Measurements from ENCODE around the gene CFAP54.

Gene CFAP54

DNA sequence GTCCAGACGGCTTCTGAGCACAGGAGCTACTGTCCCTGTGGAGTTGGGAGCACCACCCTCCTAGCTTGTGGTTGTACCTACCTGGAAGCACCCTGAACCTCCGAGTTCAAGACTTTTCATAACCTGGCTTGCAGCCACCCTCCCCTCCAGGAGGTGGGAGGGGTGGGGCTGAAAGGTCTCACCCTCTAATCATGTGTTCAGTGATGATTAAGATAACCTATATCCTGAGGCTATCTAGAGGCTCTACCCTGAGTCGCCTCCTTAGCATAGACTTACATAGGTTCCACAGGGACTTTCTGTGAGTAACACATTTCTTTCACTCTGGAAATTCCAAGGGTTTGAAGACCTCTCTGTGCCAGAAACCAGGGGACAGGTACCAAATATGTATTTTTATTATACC, 146.5 kb downstream of the CFAP54 start (continued):
- TF ChIP-seq, protein P1, sequence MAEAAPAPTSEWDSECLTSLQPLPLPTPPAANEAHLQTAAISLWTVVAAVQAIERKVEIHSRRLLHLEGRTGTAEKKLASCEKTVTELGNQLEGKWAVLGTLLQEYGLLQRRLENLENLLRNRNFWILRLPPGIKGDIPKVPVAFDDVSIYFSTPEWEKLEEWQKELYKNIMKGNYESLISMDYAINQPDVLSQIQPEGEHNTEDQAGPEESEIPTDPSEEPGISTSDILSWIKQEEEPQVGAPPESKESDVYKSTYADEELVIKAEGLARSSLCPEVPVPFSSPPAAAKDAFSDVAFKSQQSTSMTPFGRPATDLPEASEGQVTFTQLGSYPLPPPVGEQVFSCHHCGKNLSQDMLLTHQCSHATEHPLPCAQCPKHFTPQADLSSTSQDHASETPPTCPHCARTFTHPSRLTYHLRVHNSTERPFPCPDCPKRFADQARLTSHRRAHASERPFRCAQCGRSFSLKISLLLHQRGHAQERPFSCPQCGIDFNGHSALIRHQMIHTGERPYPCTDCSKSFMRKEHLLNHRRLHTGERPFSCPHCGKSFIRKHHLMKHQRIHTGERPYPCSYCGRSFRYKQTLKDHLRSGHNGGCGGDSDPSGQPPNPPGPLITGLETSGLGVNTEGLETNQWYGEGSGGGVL (tag by site-specific recombination; IDR thresholded peaks at IDR 0.05) = no peak
- TF ChIP-seq ZNF302 (tag by site-specific recombination; IDR thresholded peaks at IDR 0.05; ENCODE audit: low read depth) = no peak

DNA sequence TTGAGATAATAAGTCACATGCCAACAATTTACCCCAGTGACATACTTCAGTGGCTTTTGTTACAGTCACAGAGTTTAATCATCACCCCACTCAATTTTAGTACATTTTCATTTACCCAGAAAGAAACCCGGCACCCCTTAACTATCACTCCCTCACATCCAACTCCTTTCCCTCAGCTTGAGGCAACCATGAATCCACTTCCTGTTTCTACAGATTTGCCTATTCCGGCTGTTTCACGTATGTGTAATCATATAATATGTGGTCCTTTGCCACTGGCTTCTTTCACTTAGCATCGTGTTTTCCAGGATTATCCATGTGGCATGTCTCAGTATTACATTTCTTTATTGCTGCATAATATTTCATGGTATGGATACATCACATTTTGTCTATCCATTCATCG, 147.5 kb downstream of the CFAP54 start:
- TF ChIP-seq ZNF529 (tag by site-specific recombination; IDR thresholded peaks at IDR 0.05; ENCODE audit: insufficient replicate concordance) (no peak), ZNF354C (tag by site-specific recombination; IDR thresholded peaks at IDR 0.05; ENCODE audit: borderline replicate concordance, low read depth) (no peak), ZNF585B (tag by site-specific recombination; IDR thresholded peaks at IDR 0.05) (no peak)
- no peaks in the 10 kb centered on the region for H3K9me3 ChIP-seq (ENCODE audit: control insufficient read depth, insufficient read depth, low read depth, low read length)
- H3K4me3 ChIP-seq (ENCODE audit: low read depth, low read length) = no peak overlapping the region
- H3K36me3 ChIP-seq (ENCODE audit: control insufficient read depth in 2 of 2, insufficient read depth in 1 of 2, low read length in 2 of 2) = no peaks in the 10 kb centered on the region
- no peak overlapping the region for H3K27ac ChIP-seq (ENCODE audit: extremely low read depth, low read depth, low read length)
- POLR2A ChIA-PET = no interaction called here
- CTCF ChIA-PET = interaction anchor here (0.5 to 0.7 kb wide), 2 partner anchors 181 to 206 kb away, joined by 3 to 4 read pairs; no protein-coding TSS in a partner anchor
- no peaks in the 10 kb centered on the region for H3K4me1 ChIP-seq (ENCODE audit: control insufficient read depth, insufficient read depth, low read length)

DNA sequence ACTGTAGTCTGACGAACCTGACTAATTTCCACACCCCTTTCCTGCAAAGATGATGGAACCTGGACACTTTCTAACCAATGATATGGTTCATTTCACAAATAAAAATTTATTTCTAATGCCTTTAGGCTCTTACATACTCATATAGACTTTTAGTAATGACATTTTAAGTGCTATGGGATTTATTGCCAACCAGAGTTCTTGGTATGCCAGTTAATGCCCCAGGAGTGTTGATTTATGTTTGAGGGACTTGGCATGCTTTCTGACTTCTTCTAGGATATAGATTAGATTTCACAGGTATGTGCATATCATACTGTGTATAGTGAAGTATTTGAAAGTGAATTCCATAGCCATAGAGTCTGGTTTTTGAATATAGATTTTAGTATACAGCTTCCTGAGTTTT, 159.5 kb downstream of the CFAP54 start:
- H3K27ac ChIP-seq (ENCODE audit: extremely low read depth, low read depth, low read length) = no peak overlapping the region
- no peaks in the 10 kb centered on the region for H3K36me3 ChIP-seq (ENCODE audit: control insufficient read depth in 2 of 2, insufficient read depth in 1 of 2, low read length in 2 of 2)
- H3K9me3 ChIP-seq (ENCODE audit: control insufficient read depth, insufficient read depth, low read depth, low read length) = no peaks in the 10 kb centered on the region
- TF ChIP-seq ZFP3 (tag by site-specific recombination; IDR thresholded peaks at IDR 0.05; ENCODE audit: low read depth) (no peak), ZNF843 (tag by site-specific recombination; IDR thresholded peaks at IDR 0.05) (no peak), ZNF133 (tag by site-specific recombination; IDR thresholded peaks at IDR 0.05) (no peak)
- TF ChIP-seq, protein P2, sequence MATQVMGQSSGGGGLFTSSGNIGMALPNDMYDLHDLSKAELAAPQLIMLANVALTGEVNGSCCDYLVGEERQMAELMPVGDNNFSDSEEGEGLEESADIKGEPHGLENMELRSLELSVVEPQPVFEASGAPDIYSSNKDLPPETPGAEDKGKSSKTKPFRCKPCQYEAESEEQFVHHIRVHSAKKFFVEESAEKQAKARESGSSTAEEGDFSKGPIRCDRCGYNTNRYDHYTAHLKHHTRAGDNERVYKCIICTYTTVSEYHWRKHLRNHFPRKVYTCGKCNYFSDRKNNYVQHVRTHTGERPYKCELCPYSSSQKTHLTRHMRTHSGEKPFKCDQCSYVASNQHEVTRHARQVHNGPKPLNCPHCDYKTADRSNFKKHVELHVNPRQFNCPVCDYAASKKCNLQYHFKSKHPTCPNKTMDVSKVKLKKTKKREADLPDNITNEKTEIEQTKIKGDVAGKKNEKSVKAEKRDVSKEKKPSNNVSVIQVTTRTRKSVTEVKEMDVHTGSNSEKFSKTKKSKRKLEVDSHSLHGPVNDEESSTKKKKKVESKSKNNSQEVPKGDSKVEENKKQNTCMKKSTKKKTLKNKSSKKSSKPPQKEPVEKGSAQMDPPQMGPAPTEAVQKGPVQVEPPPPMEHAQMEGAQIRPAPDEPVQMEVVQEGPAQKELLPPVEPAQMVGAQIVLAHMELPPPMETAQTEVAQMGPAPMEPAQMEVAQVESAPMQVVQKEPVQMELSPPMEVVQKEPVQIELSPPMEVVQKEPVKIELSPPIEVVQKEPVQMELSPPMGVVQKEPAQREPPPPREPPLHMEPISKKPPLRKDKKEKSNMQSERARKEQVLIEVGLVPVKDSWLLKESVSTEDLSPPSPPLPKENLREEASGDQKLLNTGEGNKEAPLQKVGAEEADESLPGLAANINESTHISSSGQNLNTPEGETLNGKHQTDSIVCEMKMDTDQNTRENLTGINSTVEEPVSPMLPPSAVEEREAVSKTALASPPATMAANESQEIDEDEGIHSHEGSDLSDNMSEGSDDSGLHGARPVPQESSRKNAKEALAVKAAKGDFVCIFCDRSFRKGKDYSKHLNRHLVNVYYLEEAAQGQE (tag by site-specific recombination; IDR thresholded peaks at IDR 0.05) = no peak
- TF ChIP-seq, protein P3, sequence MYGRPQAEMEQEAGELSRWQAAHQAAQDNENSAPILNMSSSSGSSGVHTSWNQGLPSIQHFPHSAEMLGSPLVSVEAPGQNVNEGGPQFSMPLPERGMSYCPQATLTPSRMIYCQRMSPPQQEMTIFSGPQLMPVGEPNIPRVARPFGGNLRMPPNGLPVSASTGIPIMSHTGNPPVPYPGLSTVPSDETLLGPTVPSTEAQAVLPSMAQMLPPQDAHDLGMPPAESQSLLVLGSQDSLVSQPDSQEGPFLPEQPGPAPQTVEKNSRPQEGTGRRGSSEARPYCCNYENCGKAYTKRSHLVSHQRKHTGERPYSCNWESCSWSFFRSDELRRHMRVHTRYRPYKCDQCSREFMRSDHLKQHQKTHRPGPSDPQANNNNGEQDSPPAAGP (tag by site-specific recombination; IDR thresholded peaks at IDR 0.05) = no peak
- no peaks in the 10 kb centered on the region for H3K4me1 ChIP-seq (ENCODE audit: control insufficient read depth, insufficient read depth, low read length)
- POLR2A ChIA-PET = no interaction called here
- CTCF ChIA-PET = no interaction called here
- no peak overlapping the region for H3K4me3 ChIP-seq (ENCODE audit: low read depth, low read length)

DNA sequence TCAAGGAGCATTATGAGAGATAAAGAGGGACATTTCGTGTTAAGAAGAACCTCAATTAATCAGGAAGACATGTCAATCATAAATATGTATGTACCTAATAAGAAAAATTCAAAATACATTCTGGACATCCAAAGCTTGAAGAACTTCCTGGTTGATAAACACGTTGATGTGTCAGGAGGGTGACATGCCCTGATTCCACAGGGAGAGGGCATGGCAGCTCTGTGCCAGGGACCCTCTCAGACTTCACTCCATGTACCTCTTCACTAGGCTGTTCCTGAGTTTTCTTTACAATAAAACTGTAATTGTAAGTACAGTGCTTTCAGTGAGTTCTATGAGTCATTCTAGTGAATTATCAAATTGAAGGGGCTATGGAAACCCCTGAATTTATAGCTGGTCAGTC, 163.5 kb downstream of the CFAP54 start:
- TF ChIP-seq ZNF621 (tag by site-specific recombination; IDR thresholded peaks at IDR 0.05) (no peak), ZFHX2 (tag by site-specific recombination; conservative IDR thresholded peaks at IDR 0.05) (no peak), ZNF157 (tag by site-specific recombination; IDR thresholded peaks at IDR 0.05) (no peak), ZNF624 (tag by site-specific recombination; IDR thresholded peaks at IDR 0.05) (no peak), HOXC10 (CRISPR knock-in tag; IDR thresholded peaks at IDR 0.05) (no peak), KLF16 (tag by site-specific recombination; IDR thresholded peaks at IDR 0.05) (no peak), SALL2 (tag by site-specific recombination; IDR thresholded peaks at IDR 0.05; ENCODE audit: borderline replicate concordance) (no peak), ZNF423 (tag by site-specific recombination; IDR thresholded peaks at IDR 0.05) (no peak), ZNF174 (tag by site-specific recombination; IDR thresholded peaks at IDR 0.05) (no peak)
- TF ChIP-seq, protein P4, sequence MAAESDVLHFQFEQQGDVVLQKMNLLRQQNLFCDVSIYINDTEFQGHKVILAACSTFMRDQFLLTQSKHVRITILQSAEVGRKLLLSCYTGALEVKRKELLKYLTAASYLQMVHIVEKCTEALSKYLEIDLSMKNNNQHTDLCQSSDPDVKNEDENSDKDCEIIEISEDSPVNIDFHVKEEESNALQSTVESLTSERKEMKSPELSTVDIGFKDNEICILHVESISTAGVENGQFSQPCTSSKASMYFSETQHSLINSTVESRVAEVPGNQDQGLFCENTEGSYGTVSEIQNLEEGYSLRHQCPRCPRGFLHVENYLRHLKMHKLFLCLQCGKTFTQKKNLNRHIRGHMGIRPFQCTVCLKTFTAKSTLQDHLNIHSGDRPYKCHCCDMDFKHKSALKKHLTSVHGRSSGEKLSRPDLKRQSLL (tag by site-specific recombination; IDR thresholded peaks at IDR 0.05) = no peak
- ChIA-PET POLR2A (no interaction called here), CTCF (no interaction called here)
- H3K36me3 ChIP-seq (ENCODE audit: control insufficient read depth in 2 of 2, insufficient read depth in 1 of 2, low read length in 2 of 2) = no peaks in the 10 kb centered on the region
- no peaks in the 10 kb centered on the region for H3K9me3 ChIP-seq (ENCODE audit: control insufficient read depth, insufficient read depth, low read depth, low read length)
- H3K4me3 ChIP-seq (ENCODE audit: low read depth, low read length) = no peak overlapping the region
- H3K4me1 ChIP-seq (ENCODE audit: control insufficient read depth, insufficient read depth, low read length) = no peaks in the 10 kb centered on the region
- no peak overlapping the region for H3K27ac ChIP-seq (ENCODE audit: extremely low read depth, low read depth, low read length)
